Measurements from ENCODE around the gene MSANTD4. TPM values are rescaled to one million over a fixed set of nuclear protein-coding genes. Genes with fewer than 3 reads are reported as not detected.
"Not testable (repeated sequence)": the region's sequence is repeated elsewhere in the genome, so short reads cannot be mapped to it uniquely, and the experiment has no call there.

Gene MSANTD4
- total RNA-seq, 4 donors from 2014 or later: 22.8 to 57.7 (median 31.6) TPM

- Histone ChIP-seq H3K27me3 (no peaks in the 10 kb centered on the region), H3K4me1 (peaks cover 0 to 5% of the 10 kb centered on the region in 2 donors), H3K27ac (no peak overlapping the region), H3K4me3 (no peak overlapping the region), H3K9me3 (no peaks in the 10 kb centered on the region), H3K36me3 (no peaks in the 10 kb centered on the region)
- TF ChIP-seq CTCF (IDR thresholded peaks at IDR 0.05) (no peak), POLR2A (IDR thresholded peaks at IDR 0.05) (no peak)
- DNase-seq: no peak
- intact Hi-C loops (cut with DNase I; ENCODE audit: low total_unique reads): no loop called here
Measured at GRCh38 chr11:106014035-106014434, 8.0 kb downstream of the MSANTD4 start.

GRCh38 chr11:106012744-106013143, 9.3 kb downstream of the MSANTD4 start:
- no peak for DNase-seq
- no peaks in the 10 kb centered on the region for H3K36me3 ChIP-seq
- intact Hi-C loops (cut with DNase I; ENCODE audit: low total_unique reads): no loop called here
- no peak overlapping the region for H3K27ac ChIP-seq
- peaks cover 0 to 5% of the 10 kb centered on the region in 2 donors for H3K4me1 ChIP-seq
- no peaks in the 10 kb centered on the region for H3K27me3 ChIP-seq
- no peaks in the 10 kb centered on the region for H3K9me3 ChIP-seq
- no peak overlapping the region for H3K4me3 ChIP-seq
- TF ChIP-seq CTCF (IDR thresholded peaks at IDR 0.05): no peak
- no peak for TF ChIP-seq POLR2A (IDR thresholded peaks at IDR 0.05)

- TF ChIP-seq CTCF (IDR thresholded peaks at IDR 0.05): no peak
- no peak for TF ChIP-seq POLR2A (IDR thresholded peaks at IDR 0.05)
- intact Hi-C loops (cut with DNase I; ENCODE audit: low total_unique reads): no loop called here
- no peaks in the 10 kb centered on the region for H3K9me3 ChIP-seq
- no peaks in the 10 kb centered on the region for H3K27me3 ChIP-seq
- H3K27ac ChIP-seq: no peak overlapping the region
- H3K4me1 ChIP-seq: peaks cover 0 to 1% of the 10 kb centered on the region in 2 donors
- DNase-seq: no peak
- no peaks in the 10 kb centered on the region for H3K36me3 ChIP-seq
- no peak overlapping the region for H3K4me3 ChIP-seq
Measured at GRCh38 chr11:106011481-106011880, 10.6 kb downstream of the MSANTD4 start.

- DNase-seq; H3K4me3 ChIP-seq; intact Hi-C loops (cut with DNase I; ENCODE audit: low total_unique reads); H3K4me1 ChIP-seq; H3K27ac ChIP-seq; H3K36me3 ChIP-seq; H3K27me3 ChIP-seq: not testable (repeated sequence)
- peaks cover 0 to 13% of the 10 kb centered on the region in 2 donors for H3K9me3 ChIP-seq
Measured at GRCh38 chr11:106003094-106003493, 18.9 kb downstream of the MSANTD4 start.

- no peak for TF ChIP-seq POLR2A (IDR thresholded peaks at IDR 0.05)
- TF ChIP-seq CTCF (IDR thresholded peaks at IDR 0.05): no peak
- Histone ChIP-seq H3K4me1 (no peaks in the 10 kb centered on the region), H3K4me3 (no peak overlapping the region), H3K36me3 (no peaks in the 10 kb centered on the region), H3K27ac (no peak overlapping the region), H3K27me3 (no peaks in the 10 kb centered on the region), H3K9me3 (peaks cover 0 to 13% of the 10 kb centered on the region in 2 donors)
- intact Hi-C loops (cut with DNase I; ENCODE audit: low total_unique reads): no loop called here
- no peak for DNase-seq
Measured at GRCh38 chr11:106001304-106002012, 20.6 kb downstream of the MSANTD4 start.
